ENCODE results near the gene ARID3A.

The ARID3A gene

DNA sequence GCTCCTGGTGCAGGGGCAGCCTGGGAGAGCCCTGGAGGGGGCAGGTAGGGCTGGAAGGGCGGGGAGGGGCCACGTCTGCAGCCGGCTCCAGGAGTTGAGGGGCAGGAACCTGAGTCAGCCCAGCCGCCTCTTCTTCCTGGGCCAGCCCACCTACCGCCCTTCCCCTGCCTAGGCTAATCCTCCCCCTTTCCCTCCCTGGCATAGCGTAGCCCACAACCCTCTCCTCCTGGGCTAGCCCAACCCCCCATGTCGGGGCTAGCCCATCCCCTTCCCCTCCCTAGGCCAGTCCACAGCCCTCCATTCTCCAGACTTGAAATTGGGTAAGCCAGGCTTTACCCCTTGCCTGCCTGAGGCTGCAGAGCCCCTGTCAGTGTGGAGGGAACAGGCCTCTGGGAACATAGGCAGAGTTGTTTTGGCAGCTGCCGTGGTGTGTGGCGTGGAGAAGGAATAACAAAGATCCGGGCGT lies 37.7 kb downstream of the ARID3A start:
- no peak for DNase-seq (ENCODE audit: low read depth in 2 of 2)

DNA sequence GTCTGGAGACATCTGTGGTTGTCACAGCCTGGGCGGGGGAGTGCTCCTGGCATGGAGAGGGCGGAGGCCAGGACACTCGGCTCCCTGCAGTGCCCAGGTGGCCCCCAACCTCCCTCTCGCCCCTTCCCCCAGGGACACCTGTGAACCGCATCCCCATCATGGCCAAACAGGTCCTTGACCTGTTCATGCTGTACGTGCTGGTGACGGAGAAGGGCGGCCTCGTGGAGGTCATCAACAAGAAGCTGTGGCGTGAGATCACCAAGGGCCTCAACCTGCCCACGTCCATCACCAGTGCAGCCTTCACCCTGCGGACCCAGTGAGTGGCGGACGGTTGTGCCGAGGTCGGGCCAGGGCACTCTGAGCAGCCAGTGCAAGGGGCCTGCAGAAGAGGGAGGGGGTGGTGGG lies 38.3 kb downstream of the ARID3A start:
- no peak for DNase-seq (ENCODE audit: low read depth in 2 of 2)

GRCh38 chr19:964761-965694 lies 39.2 kb downstream of the ARID3A start:
- no peak for DNase-seq (ENCODE audit: low read depth in 2 of 2)

DNA sequence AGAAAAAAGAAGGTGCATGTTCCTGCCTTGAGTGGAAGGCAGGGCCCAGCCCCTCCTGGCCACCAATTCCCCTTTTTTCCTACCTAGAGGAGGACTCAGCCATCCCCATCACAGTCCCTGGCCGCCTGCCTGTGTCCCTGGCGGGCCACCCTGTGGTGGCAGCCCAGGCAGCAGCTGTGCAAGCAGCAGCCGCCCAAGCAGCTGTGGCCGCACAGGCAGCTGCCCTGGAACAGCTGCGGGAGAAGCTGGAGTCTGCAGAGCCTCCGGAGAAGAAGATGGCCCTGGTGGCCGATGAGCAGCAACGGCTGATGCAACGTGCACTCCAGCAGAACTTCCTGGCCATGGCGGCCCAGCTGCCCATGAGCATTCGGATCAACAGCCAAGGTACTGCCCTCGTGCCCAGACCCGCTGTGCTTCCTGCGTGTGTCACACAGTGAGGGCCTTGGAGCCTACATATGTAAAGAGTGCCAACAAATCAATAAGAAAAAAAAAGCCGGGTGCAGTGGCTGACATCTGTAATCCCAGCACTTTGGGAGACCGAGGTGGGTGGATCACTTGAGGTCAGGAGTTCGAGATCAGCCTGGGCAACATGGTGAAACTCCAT lies 40.8 kb downstream of the ARID3A start:
- no peak for DNase-seq (ENCODE audit: low read depth in 2 of 2)

GRCh38 chr19:970695-971094 lies 44.9 kb downstream of the ARID3A start:
- DNase-seq (ENCODE audit: low read depth in 2 of 2), result no peak

DNA sequence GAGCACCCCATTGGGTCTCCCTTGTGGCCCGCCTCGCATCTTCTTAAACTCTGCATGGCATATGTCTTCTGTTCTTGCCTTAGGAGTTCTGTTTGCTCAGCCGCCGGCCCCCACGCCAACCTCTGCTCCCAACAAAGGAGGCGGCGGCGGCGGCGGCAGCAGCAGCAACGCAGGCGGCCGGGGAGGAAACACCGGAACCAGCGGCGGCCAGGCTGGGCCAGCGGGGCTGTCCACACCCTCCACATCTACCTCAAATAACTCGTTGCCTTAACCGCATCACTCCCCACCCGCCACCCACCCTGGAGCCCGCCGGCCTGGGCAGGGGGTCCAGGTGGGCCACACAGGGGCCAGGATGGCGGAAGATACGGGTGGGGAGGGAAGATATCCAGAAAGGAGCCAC lies 46.0 kb downstream of the ARID3A start:
- DNase-seq (ENCODE audit: low read depth in 2 of 2), result no peak

- no peak for DNase-seq (ENCODE audit: low read depth in 2 of 2)
Observed at GRCh38 chr19:972281-972680, 46.4 kb downstream of the ARID3A start.

DNA sequence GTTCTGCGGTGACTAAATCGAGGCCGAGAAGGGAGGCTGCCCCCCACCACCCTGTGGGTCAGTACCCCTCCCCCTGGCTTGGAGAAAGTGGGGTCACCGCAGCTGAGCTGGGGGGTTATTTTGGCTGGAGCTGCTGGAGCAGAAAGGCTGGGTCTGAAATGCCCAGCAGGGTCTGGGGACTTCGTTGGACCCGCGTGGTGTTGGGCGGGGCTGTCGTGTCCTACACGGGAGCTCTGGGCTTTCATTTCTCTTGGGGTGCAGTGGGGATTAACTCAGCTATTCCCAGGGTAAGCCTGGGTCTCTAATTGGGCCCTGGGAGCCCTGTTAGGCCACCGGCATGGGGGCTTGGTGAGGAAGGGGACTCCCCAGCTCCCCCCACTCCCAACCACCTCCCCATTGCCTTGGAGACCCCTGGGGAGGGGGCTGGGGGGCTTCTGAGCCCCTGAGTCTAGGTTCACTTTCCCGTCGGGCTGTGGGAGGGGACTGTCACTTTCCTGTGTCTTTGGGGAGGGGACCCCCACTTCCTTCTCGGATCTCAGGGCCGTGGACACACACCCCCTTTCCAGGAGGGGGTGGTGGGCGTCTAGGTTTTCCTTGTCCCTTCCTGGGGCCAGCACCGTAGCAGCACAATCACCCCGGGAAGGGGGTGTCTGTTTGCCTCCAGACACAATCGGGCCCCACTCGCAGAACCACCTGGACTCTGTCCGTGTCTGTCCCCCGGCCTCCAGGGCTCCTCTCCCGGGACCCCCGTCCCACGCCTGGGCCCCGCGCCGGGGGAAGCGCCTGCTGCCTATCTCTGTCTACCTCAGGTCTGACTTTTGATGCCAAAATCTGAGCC lies 48.1 kb downstream of the ARID3A start:
- no peak for DNase-seq (ENCODE audit: low read depth in 2 of 2)

GRCh38 chr19:974564-975257 lies 48.9 kb downstream of the ARID3A start:
- DNase-seq (ENCODE audit: low read depth in 2 of 2), result no peak

DNA sequence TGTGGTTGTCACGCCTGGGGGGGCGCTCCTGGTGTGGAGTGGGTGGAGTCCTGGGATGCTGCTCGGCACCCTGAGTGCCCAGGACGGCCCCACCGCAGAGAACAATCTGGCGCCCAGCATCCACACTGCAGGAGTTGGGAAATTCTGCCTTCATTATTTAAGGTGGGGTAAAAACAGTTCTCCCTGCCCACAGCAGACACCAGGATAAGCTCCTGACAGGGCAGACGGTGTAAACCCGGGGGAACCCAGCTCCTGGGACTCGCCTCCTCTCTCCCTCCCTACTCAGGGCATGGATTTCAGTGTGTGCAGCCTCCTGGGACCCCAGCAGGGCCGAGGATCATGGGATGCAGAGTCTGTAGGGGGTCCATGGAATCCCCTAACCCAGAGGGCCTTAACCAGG lies 50.6 kb downstream of the ARID3A start:
- no peak for DNase-seq (ENCODE audit: low read depth in 2 of 2)

GRCh38 chr19:977058-977464 lies 51.2 kb downstream of the ARID3A start:
- no peak for DNase-seq (ENCODE audit: low read depth in 2 of 2)

- DNase-seq (ENCODE audit: low read depth in 2 of 2), result no peak
Observed at GRCh38 chr19:979318-979741, 53.5 kb downstream of the ARID3A start.

- no peak for DNase-seq (ENCODE audit: low read depth in 2 of 2)
Observed at GRCh38 chr19:980133-980998, 54.5 kb downstream of the ARID3A start.

GRCh38 chr19:982567-983170 lies 56.8 kb downstream of the ARID3A start:
- peak; percentile 59 to 66 for DNase-seq (ENCODE audit: low read depth in 2 of 2)

DNA sequence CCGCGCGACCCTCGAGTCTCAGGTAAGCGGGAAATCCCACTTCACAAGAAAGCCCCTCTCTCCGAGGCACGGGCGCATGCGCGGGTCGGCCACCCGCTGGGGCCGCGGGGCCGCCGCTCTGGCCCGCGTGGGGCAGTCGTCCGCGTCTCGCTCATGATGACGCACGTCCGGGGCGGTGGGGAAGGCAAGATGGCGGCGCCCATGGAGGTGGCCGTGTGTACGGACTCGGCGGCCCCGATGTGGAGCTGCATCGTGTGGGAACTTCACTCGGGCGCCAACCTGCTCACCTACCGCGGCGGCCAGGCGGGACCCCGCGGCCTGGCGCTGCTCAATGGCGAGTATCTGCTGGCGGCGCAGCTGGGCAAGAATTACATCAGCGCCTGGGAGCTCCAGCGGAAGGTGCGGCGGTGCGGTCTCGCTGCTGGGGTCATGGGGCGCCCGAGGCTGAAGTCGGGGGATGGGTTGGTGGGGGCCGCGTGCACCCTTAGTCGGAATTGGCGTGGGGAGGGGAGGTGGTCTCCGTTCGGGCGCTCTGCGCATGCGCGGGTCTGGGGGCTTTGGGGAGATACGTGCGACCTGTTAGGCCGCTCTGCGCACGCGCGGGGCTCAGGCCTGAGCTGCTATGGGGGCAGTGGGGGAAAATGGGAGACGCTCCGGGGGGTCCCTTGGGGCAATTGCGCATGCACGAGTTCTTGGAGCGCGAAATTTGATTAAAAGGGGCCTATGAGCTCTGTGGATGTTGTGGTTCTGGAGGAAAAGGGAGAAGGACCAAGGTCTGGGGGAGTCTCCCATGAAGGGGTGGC lies 58.5 kb downstream of the ARID3A start, which contains the start of gene WDR18:
WDR18 (plus strand) TSS at position 181 of the 803 bp plus-strand sequence; CDS start at position 190, 9 bp downstream.
- DNase-seq (ENCODE audit: low read depth in 2 of 2), result peak; percentile 88 to 89

DNA sequence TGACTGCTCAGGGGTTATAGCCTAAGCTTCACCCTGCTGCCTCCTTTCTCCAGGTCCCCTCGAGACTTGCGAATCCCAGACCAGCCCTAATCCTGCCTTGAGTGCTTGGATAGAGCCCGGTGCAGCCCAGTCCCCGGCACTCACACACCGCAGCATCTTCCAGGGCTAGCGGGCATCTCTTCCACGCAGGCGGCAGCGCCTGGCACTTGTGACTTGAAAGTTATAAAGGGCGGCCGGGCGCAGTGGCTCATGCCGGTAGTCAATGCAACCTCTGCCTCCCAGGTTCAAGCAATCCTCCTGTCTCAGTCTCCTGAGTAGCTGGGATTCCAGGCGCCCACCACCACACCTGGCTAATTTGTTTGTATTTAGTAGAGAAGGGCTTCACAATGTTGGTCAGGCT lies 60.2 kb downstream of the ARID3A start:
- DNase-seq (ENCODE audit: low read depth in 2 of 2), result no peak

DNA sequence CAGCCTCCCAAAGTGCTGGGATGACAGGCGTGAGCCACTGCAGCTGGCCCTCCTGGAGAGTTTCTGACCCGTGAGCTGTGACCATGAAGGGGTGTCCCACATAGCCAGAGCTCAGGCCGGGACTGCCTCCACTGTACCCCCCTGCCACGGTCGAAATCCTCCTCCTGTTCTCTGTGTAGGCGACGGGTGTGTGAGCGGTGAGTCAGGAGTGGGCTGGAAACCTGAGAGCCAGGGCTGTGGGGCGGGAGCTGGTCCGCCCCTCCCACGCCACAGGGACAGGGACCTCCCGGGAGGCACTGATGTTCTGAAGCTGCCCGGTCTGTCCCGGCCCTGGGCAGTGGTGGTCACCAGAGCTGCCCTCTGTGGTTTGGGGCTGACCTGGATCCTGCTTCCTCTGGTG lies 62.2 kb downstream of the ARID3A start:
- DNase-seq (ENCODE audit: low read depth in 2 of 2), result no peak

GRCh38 chr19:988510-988909 lies 62.7 kb downstream of the ARID3A start:
- no peak for DNase-seq (ENCODE audit: low read depth in 2 of 2)

Data from stimulated activated CD8-positive, alpha-beta memory T cell treated with anti-CD3 and anti-CD28 coated beads, Interleukin-15, amount 100 ng/mL, for 48 hours (primary cell).